ENCODE measurements around the gene MNX1. TPM values are rescaled to one million over a fixed set of nuclear protein-coding genes. Genes with fewer than 3 reads are reported as not detected.

Gene MNX1
- not detected in 2 replicates for total RNA-seq

DNA sequence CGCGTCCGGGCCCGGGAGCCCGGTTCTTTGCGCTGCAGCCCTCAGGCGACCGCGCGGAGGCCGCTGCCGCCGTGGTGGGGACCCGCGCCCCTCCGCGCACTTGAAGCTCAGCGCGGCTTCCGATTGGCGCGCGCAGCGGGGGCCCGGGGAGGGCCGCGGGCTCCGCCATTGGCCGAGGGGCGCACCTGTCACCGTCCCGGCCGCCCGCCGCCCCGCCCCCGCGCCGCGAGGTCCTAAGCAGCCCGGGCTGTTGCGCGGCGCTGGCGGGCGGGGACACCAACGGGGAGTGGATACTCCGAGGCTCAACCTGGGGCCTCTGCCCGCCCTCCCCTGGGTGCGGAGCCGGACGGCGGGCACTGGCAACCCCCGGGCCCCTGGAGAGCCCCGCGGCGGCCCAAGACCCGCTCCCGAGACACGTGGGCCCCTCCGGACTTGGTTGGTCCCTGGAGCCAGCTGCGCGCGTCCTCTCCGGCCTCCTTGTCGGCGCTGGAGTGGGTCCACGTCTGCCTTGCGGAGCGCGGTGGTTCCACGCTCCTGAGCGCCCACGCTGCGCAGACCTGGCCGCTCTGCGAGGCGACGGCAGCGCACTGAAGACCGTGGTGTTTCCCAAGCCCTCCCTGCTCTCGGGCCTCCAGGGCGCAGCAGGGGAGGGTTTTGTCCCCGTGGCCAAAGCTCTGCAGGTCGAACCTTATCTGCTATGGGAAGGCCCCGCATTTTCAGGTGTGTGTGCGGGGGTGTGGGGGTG lies at the start of gene MNX1:
Gene MNX1, minus strand, starts transcription at position 76 of the 745 bp plus-strand sequence. CDS start 313 bp downstream, outside the sequence.

Other genes with a start within 250 kb of the MNX1 start
- gene LMBR1, start 117.5 kb downstream of the MNX1 start, total RNA-seq = 20.0 and 40.1 TPM in 2 replicates
- gene NOM1, start 61.0 kb downstream of the MNX1 start, total RNA-seq = 8.1 and 11.8 TPM in 2 replicates
- gene UBE3C, start 128.3 kb upstream of the MNX1 start, total RNA-seq = 59.7 and 84.8 TPM in 2 replicates

Measured in placental epithelial cell (primary cell).